ENCODE measurements around the gene ANK3. TPM values are rescaled to one million over a fixed set of nuclear protein-coding genes. Genes with fewer than 3 reads are reported as not detected.

Gene ANK3
- total RNA-seq, 1 donor from 2014 or later = under 0.01 TPM

DNA sequence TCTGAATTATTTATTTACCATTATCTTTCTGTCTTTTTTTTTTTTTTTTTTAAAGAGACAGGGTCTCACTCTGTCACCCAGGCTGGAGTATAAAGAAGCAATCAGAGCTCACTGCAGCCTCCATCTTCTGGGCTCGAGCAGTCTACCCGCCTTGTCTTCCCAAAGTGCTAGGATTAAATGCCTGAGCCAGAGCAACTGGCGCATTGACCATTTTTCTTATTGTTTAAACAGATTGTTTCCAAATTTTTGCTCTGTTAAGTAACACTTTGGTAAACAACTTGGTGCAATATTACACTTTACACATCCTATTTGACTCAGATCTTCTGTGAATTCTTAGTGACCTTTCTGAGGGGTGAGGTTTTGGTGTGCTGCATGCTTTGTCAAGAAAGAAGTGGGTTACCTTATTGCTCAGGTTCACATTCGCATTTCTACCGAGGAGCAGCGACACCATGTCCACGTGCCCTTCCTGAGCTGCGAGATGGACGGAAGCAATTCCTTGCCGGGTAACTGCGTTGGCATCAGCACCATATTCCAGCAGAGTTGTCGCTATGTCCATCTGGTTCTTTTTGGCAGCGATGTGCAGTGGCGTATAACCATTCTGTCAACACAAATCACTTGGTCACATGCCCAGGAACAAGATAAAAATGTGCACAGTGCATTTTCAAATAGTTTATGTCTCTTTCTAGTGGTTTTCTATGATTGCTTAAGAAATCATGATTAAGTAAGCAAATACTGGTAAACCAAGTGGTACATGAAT, 203.2 kb downstream of the ANK3 start:
- no peak for DNase-seq (ENCODE audit: low read depth in 2 of 2)

DNA sequence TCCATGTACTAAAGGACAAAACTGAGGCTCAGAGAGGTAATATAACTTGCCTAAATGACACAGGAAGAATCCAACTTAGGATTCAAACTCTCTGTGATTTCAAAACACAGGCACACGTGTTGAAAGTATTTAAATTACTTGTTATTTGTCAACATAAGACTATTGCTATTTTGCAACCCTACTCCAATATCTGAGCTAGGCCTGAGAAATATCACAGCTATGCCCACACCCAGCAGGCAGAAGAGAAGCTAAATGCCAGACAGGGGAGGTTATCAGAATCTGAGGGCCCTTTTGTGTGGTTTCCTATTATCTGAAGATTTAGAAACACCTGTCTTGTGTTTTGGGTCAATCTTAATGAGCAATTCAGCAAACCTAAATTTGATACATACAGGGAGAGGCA, 204.3 kb downstream of the ANK3 start:
- no peak for DNase-seq (ENCODE audit: low read depth in 2 of 2)

DNA sequence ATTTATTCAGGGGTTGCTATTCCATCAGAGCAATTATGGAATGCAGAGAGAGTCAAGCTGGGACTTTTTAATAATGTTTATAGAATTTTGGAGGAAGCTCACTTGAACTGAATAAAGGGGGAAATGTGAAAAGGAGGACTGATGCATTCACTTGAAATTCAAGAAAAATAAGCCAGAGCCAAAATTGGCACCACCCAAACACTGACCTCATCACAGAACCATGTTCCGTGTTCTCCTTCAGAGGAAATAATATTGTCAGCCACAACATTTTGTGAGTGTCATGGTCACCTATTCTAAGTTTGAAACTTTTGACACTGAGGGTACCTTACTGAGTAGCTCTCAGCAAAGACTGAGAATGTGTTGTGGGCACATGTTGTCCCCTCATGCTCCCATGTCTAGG, 207.0 kb downstream of the ANK3 start:
- peak; percentile 10 to 23 for DNase-seq (ENCODE audit: low read depth in 2 of 2)

- DNase-seq (ENCODE audit: low read depth in 2 of 2) = no peak
Measured at GRCh38 chr10:60176925-60177324, 212.8 kb downstream of the ANK3 start.

DNA sequence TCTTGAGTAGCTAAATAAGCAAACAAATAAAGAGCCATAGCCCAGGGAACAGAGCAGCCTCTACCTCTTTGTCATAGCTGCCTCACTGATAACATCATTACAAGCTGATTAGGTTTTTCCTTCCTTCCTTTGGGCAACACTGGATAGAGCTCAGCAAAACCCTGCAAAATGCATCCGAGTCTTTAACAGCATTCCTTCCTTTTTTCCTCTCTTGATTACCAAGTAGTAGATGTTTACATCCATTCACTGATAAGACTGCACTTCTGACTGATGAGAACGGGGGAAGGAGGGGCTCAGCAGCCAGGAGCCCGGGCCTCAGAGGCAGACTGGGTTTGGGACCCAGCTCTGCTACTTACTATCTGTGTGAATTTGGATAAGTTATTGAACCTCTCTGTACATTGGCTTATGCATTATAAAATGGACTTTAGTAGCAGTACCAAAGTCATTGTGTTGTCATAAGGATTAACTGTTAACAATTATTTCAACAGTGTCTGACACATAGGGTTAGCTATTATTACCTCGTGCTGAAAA, 214.2 kb downstream of the ANK3 start:
- peak; percentile 25 to 66 for DNase-seq (ENCODE audit: low read depth in 2 of 2)

GRCh38 chr10:60172363-60172990, 217.2 kb downstream of the ANK3 start:
- DNase-seq (ENCODE audit: low read depth in 2 of 2) = no peak

GRCh38 chr10:60171436-60172013, 218.2 kb downstream of the ANK3 start:
- no peak for DNase-seq (ENCODE audit: low read depth in 2 of 2)

DNA sequence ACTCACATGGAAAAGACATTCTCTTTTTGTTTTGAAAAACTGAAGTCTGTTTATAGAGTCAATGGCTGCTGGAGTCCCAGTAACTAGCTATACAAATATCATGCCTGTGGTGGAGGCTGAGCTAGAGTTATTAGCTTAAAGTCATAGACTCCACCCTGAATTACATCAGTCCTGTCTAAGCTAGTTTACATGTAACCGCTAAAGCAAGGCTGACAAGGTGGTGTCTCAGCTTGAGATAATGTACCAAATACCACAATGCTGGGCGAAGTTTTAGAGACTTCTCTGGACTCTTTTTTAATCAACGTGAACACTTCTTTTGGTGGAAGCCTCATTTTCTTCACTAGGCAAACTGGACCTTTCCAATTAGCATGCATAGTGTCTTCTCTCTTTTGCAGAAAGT, 219.4 kb downstream of the ANK3 start:
- DNase-seq (ENCODE audit: low read depth in 2 of 2) = no peak

- DNase-seq (ENCODE audit: low read depth in 2 of 2) = no peak
Measured at GRCh38 chr10:60169111-60169510, 220.6 kb downstream of the ANK3 start.

DNA sequence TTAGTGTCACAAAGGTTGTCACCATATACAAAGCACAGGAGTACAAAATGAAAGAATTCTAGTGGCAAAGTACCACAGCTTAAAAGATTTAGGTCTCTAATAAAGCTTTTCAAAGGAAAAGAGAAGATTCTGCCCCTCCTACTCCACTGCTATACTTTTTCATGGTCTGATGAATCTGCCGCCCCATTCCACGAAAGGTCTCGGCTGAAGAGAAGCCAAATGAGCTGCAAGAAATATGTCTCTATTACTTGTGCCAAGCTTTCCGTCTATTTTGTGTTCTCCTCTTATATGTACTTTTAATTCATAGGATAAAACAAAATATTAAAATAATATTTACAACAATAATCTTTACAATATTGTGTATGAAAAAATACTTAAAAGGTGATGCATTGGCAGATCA, 222.6 kb downstream of the ANK3 start:
- DNase-seq (ENCODE audit: low read depth in 2 of 2) = no peak

GRCh38 chr10:60163786-60164185, 225.9 kb downstream of the ANK3 start:
- DNase-seq (ENCODE audit: low read depth in 2 of 2) = no peak

- no peak for DNase-seq (ENCODE audit: low read depth in 2 of 2)
Measured at GRCh38 chr10:60162631-60163030, 227.0 kb downstream of the ANK3 start.

- DNase-seq (ENCODE audit: low read depth in 2 of 2) = no peak
Measured at GRCh38 chr10:60155943-60156683, 233.6 kb downstream of the ANK3 start.

DNA sequence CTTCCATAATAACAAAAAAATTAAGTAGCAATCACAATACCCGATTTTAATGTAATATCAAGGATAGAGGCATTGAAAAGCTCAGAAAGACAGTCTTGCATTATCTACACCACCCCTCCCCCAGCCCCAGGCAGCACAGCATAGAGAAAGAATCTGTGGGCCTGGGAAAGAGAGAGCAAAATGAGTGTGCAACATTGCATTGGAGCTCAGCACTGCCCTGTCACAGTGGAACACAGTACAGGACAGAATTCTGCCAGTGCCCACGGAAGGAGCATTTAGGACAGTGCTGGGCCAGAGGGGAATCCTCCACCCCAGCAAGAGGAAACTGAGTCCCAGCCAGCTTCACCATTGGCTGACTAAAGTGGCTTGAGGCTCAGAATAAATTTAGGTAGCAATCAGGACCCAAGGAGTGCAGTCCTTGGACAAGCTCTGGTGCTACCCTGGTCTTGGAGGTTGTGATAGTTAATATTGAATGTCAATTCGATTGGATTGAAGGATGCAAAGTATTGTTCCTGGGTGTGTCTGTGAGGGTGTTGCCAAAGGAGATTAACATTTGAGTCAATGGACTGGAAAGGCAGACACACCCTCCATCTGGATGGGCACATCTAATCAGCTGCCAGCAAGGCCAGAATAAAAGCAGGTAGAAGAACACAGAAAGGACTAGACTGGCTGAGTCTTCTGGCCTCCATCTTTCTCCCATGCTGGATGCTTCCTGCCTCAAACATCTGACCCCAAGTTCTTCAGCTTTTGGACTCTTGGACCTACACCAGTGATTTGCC, 234.4 kb downstream of the ANK3 start:
- no peak for DNase-seq (ENCODE audit: low read depth in 2 of 2)

GRCh38 chr10:60149003-60149402, 240.7 kb downstream of the ANK3 start:
- DNase-seq (ENCODE audit: low read depth in 2 of 2) = no peak

DNA sequence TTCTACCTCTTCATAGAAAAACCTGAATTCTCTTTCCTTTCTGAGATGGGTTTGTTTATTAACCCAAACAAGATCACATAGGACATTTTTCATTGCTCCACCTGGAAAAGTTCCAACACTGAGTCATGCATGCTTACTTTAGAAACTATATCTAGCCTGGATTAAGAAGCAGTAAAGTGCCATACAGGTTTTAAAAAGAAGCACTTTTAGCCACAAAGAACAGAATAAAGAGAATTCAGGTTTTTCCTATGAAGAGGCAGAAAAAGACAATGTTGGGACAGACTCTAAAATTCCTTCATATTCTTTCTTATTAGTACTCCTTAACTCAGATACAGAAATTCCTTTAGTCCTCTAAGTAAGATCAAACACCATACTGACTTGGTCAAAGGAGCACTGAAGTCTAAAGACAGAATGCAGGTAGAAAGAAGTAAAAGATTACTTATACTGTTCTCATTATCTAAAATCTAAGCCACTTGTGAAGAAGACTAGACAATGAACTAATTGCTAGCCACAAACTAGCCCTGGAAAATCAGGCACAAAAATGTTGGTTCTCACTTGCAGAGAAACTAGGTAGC, 241.3 kb downstream of the ANK3 start:
- peak; percentile 77 to 89 for DNase-seq (ENCODE audit: low read depth in 2 of 2)

- DNase-seq (ENCODE audit: low read depth in 2 of 2) = no peak
Measured at GRCh38 chr10:60147576-60148265, 242.0 kb downstream of the ANK3 start.

DNA sequence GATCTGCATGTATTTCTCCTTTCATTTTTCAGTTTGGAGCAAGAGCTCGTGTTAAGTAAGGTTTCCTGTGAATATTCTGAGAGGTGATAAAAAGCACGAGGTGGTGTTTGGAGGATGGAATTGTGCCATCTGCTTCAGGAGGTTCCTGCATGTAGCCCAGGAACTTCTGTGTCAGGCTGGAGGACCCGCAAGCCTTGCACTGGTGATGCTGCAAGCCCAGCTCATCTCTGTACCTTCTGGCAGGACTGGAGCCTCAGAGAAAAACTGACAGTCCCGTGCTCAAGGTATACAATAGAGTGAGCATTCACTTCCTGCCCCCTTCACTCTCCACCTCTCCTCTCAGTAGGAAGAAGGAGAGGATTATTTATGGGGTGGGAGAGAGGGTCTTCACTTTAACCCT, 242.7 kb downstream of the ANK3 start:
- no peak for DNase-seq (ENCODE audit: low read depth in 2 of 2)

DNA sequence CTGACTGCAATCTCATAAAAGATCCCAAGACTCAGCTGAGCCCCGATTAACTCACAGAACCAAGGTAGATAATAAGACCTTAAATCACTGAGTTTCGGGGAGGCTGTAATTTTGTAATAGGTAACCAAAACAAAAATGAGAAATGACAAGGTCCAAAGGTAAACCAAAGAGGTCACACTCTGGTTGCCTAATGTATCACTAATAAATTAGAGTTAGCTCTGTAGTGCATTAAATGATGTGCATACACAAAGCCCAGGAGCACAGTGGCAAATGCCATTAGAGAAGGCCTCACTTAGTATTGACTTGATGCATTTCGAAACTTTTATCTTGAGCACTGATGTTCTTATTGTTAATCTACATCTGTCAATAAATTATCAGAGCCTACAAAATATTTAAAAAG, 245.6 kb downstream of the ANK3 start:
- DNase-seq (ENCODE audit: low read depth in 2 of 2) = no peak

DNA sequence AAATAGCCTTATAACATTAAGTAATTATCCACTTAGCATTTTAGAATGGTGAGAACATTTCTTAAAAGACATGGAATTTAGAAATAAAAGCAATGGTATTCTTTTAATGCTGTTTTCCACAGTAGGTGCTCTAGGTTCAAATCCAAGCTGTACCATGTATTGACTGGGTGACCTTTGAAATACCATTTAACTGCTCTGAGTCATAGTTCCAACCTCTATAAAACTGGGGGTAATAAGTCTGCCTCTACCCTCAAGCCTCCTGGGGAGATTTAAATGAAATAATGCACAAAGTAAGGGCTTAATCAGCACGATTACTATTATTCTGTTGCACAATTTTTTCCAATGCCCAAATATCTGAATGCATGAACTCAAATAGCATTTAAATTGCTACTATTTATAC, 246.9 kb downstream of the ANK3 start:
- DNase-seq (ENCODE audit: low read depth in 2 of 2) = no peak
